Upper lobe of left lung (tissue), 4 donors: ENCODE measurements around the gene CCBE1.

Experiments
- EP300 ChIP-seq, 4 donors: sonication (generic); formaldehyde crosslinking; IDR thresholded peaks; one replicate each; pipeline ENCODE4 v1.5.1; 2017; ENCODE audit warnings: antibody characterized with exemption in 4 of 4, control low read depth in 2 of 4
- POLR2A ChIP-seq, 4 donors: fragments of 450-650 bp; IDR thresholded peaks; one replicate each; pipeline ENCODE4 v1.5.1; 2016 to 2017; ENCODE audit warnings: antibody characterized with exemption in 4 of 4, mild to moderate bottlenecking in 2 of 4
- TF ChIP-seq, protein P1 (sequence below), 6 experiments: fragments of 450-650 bp in 4 of 6; fragments of 200-600 bp in 2 of 6; sonication (generic) in 2 of 6; IDR thresholded peaks; one replicate each; pipeline ENCODE4 v1.5.1; 2016 to 2019; ENCODE audit warnings: antibody characterized with exemption in 6 of 6

DNA sequence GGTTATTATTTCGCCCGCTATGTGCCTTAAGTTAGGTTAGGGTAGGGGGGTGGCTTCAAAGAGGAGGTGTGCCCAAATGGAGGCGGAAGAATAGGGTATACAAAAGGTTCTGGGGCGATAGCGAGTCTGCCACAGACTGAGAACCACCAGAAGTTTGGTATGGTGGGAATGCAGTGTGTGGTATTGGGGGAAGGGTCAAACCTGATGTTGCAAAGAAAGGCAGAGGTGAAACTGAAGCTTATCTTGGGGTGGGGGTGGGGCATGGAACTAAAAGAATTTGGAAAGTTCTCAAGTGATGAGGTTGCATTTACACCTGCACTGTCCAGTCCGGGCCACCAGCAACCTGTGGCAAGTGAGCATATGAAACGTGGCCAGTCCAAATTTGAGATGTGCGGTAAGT is 11.8 kb upstream of the CCBE1 start:
- TF ChIP-seq EP300 (IDR thresholded peaks at IDR 0.05) (no peak), POLR2A (IDR thresholded peaks at IDR 0.05) (no peak)
- TF ChIP-seq, protein P1, sequence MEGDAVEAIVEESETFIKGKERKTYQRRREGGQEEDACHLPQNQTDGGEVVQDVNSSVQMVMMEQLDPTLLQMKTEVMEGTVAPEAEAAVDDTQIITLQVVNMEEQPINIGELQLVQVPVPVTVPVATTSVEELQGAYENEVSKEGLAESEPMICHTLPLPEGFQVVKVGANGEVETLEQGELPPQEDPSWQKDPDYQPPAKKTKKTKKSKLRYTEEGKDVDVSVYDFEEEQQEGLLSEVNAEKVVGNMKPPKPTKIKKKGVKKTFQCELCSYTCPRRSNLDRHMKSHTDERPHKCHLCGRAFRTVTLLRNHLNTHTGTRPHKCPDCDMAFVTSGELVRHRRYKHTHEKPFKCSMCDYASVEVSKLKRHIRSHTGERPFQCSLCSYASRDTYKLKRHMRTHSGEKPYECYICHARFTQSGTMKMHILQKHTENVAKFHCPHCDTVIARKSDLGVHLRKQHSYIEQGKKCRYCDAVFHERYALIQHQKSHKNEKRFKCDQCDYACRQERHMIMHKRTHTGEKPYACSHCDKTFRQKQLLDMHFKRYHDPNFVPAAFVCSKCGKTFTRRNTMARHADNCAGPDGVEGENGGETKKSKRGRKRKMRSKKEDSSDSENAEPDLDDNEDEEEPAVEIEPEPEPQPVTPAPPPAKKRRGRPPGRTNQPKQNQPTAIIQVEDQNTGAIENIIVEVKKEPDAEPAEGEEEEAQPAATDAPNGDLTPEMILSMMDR (IDR thresholded peaks at IDR 0.05), result no peak
